ENCODE results near the gene KRTAP12-1.

The KRTAP12-1 gene

GRCh38 chr21:44711327-44712202 is 29.6 kb upstream of the KRTAP12-1 start, which contains the start of gene TSPEAR:
Gene TSPEAR (minus strand): TSS chr21:44711572. CDS start chr21:44711514, 58 bp downstream.
- no peak for DNase-seq (ENCODE audit: low read depth in 3 of 3, low spot score in 1 of 3)

- DNase-seq (ENCODE audit: low read depth in 3 of 3, low spot score in 1 of 3): no peak
Measured at GRCh38 chr21:44710756-44711326, 28.9 kb upstream of the KRTAP12-1 start.

GRCh38 chr21:44710294-44710665 is 28.3 kb upstream of the KRTAP12-1 start:
- no peak for DNase-seq (ENCODE audit: low read depth in 3 of 3, low spot score in 1 of 3)

- no peak for DNase-seq (ENCODE audit: low read depth in 3 of 3, low spot score in 1 of 3)
Measured at GRCh38 chr21:44709426-44710293, 27.7 kb upstream of the KRTAP12-1 start.

- DNase-seq (ENCODE audit: low read depth in 3 of 3, low spot score in 1 of 3): no peak
Measured at GRCh38 chr21:44708866-44709425, 27.0 kb upstream of the KRTAP12-1 start.

- DNase-seq (ENCODE audit: low read depth in 3 of 3, low spot score in 1 of 3): no peak
Measured at GRCh38 chr21:44708213-44708865, 26.4 kb upstream of the KRTAP12-1 start.

- DNase-seq (ENCODE audit: low read depth in 3 of 3, low spot score in 1 of 3): no peak
Measured at GRCh38 chr21:44706706-44707581, 25.0 kb upstream of the KRTAP12-1 start.

GRCh38 chr21:44706026-44706705 is 24.2 kb upstream of the KRTAP12-1 start:
- no peak for DNase-seq (ENCODE audit: low read depth in 3 of 3, low spot score in 1 of 3)

- no peak for DNase-seq (ENCODE audit: low read depth in 3 of 3, low spot score in 1 of 3)
Measured at GRCh38 chr21:44704636-44705001, 22.7 kb upstream of the KRTAP12-1 start.

GRCh38 chr21:44703731-44704635 is 22.0 kb upstream of the KRTAP12-1 start:
- no peak for DNase-seq (ENCODE audit: low read depth in 3 of 3, low spot score in 1 of 3)

GRCh38 chr21:44702973-44703730 is 21.2 kb upstream of the KRTAP12-1 start:
- DNase-seq (ENCODE audit: low read depth in 3 of 3, low spot score in 1 of 3): no peak

GRCh38 chr21:44702111-44702972 is 20.4 kb upstream of the KRTAP12-1 start:
- DNase-seq (ENCODE audit: low read depth in 3 of 3, low spot score in 1 of 3): no peak

- no peak for DNase-seq (ENCODE audit: low read depth in 3 of 3, low spot score in 1 of 3)
Measured at GRCh38 chr21:44701541-44701940, 19.6 kb upstream of the KRTAP12-1 start.

GRCh38 chr21:44701023-44701400 is 19.0 kb upstream of the KRTAP12-1 start:
- DNase-seq (ENCODE audit: low read depth in 3 of 3, low spot score in 1 of 3): no peak

- no peak for DNase-seq (ENCODE audit: low read depth in 3 of 3, low spot score in 1 of 3)
Measured at GRCh38 chr21:44700101-44701022, 18.4 kb upstream of the KRTAP12-1 start.

Data from stimulated activated CD4-positive, alpha-beta T cell treated with anti-CD3 and anti-CD28 coated beads, TNF-alpha, amount 100 ng/mL, for 1 hour (primary cell).